ENCODE data around the gene LCE2B.

DNA sequence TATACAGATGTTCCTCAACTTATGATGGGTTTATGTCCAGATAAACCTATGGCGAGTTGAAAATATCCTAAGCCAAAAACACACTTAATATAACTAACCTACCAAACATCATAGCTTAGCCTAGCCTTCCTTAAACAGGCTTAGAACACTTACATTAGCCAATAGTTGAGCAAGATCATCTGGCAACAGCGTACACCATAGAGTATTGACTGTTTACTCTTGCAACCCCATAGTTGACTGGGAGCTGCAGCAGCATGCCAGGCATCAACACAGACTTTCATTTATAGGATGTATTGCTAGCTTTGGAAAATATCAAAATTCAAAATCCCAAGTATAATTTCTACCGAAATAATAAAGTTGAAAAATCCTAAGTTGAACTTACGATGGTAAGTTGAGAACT is 28.2 kb upstream of the LCE2B start:
- TF ChIP-seq POLR2A (IDR thresholded peaks at IDR 0.05; ENCODE audit: extremely low read depth, insufficient read length), result no peak
- TF ChIP-seq, protein P1, sequence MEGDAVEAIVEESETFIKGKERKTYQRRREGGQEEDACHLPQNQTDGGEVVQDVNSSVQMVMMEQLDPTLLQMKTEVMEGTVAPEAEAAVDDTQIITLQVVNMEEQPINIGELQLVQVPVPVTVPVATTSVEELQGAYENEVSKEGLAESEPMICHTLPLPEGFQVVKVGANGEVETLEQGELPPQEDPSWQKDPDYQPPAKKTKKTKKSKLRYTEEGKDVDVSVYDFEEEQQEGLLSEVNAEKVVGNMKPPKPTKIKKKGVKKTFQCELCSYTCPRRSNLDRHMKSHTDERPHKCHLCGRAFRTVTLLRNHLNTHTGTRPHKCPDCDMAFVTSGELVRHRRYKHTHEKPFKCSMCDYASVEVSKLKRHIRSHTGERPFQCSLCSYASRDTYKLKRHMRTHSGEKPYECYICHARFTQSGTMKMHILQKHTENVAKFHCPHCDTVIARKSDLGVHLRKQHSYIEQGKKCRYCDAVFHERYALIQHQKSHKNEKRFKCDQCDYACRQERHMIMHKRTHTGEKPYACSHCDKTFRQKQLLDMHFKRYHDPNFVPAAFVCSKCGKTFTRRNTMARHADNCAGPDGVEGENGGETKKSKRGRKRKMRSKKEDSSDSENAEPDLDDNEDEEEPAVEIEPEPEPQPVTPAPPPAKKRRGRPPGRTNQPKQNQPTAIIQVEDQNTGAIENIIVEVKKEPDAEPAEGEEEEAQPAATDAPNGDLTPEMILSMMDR (IDR thresholded peaks at IDR 0.05; ENCODE audit: low read depth, low read length), result no peak

All from NB4 (cell line).